A673 (cell line): ENCODE data around the gene GALNTL6.

Experiments
- EZH2 ChIP-seq: fragments of 200-600 bp; sonication (generic); IDR thresholded peaks from 2 replicates; pipeline ENCODE4 v1.6.1; 2017; ENCODE audit warnings: borderline replicate concordance, low read depth, mild to moderate bottlenecking, mixed read lengths, antibody characterized with exemption, low read length; ENCODE audit not compliant: poor library complexity, severe bottlenecking
- TF ChIP-seq, protein P1 (sequence below): fragments of 300-800, 200-600 bp; sonication (generic); conservative IDR thresholded peaks from 2 replicates; pipeline ENCODE4 v1.5.1; 2017; ENCODE audit warnings: low read depth, mild to moderate bottlenecking, antibody characterized with exemption, low read length, moderate library complexity, mixed read lengths

- TF ChIP-seq, protein P1, sequence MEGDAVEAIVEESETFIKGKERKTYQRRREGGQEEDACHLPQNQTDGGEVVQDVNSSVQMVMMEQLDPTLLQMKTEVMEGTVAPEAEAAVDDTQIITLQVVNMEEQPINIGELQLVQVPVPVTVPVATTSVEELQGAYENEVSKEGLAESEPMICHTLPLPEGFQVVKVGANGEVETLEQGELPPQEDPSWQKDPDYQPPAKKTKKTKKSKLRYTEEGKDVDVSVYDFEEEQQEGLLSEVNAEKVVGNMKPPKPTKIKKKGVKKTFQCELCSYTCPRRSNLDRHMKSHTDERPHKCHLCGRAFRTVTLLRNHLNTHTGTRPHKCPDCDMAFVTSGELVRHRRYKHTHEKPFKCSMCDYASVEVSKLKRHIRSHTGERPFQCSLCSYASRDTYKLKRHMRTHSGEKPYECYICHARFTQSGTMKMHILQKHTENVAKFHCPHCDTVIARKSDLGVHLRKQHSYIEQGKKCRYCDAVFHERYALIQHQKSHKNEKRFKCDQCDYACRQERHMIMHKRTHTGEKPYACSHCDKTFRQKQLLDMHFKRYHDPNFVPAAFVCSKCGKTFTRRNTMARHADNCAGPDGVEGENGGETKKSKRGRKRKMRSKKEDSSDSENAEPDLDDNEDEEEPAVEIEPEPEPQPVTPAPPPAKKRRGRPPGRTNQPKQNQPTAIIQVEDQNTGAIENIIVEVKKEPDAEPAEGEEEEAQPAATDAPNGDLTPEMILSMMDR = no peak
- no peak for TF ChIP-seq EZH2
Observed at GRCh38 chr4:172776203-172776861, 963.1 kb downstream of the GALNTL6 start.
